Measurements from ENCODE around the gene UBE2L3.
"Not testable (repeated sequence)": the region's sequence is repeated elsewhere in the genome, so short reads cannot be mapped to it uniquely, and the experiment has no call there.

UBE2L3 gene

DNA sequence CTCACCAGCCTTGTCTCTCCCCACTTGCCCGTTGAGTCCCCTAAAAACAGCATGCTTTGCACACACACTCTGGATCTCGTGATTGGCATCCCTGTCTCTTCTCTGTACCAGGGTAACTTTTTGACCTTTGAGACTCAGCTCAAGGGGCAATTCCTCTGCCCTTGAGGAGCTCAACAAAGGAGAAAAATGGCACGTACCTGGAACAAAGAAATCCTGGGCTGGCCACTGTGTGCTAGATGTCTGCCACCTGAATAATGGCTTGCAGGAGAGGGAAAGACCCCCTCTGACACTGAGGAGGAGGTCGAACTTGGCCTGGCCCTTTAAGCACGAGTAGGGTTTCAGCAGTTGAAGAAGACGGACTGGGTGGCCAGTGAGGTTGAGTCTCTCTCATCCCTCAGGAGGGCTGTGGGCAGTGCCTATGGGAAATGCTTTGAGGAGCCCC is 5.8 kb downstream of the UBE2L3 start:
- no peak for DNase-seq

DNA sequence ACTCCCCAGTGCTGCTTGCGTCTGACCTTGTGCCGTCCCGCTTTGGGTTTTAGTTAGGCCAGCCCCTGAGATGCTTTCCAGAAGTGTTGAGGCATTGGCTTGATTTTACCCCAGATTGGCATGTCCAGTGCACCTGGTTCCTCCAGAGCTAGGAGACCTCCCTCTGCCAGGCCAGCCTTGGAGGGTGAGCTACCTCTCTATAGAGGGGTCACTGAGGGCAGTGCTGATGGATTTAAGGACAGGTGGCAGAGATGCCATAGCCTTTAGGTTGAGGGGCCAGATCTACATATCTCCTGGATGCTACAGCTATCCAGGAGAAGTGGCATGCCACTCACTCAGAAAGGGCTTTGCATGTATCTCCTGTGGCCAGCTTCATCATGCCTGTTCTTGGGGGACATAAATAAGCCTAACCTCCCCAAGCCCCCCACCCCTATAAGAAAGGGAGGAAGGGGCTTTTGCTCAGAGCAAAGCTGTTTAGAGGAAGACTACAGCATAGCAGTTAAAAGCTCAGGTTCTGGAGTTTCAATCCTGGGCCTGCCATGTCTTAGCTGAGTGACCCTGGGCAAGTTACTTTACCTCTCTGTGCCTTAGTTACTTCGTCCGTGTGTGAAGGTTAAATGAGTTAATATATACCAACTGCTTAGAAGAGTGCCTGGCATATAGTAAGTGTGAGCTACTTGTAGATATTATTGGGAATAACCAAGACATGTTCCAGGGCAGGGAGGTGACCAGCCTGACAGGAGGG is 6.4 kb downstream of the UBE2L3 start:
- no peak for DNase-seq

DNA sequence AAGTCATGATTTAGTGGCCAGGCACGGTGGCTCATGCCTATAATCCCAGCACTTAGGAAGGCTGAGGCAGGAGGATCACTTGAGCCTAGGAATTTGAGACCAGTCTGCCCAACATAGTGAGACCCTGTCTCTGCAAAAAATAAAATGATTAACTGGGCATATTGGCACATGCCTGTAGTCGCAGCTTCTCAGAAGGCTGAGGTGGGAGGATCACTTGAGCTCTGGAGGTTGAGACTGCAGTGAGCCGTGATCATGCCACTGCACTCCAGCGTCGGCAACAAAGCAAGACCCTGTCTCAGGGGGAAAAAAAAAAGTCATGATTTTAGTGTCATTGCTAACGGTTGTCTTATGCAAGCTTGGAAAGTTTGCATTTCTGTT is 11.9 kb downstream of the UBE2L3 start:
- DNase-seq: no peak

DNA sequence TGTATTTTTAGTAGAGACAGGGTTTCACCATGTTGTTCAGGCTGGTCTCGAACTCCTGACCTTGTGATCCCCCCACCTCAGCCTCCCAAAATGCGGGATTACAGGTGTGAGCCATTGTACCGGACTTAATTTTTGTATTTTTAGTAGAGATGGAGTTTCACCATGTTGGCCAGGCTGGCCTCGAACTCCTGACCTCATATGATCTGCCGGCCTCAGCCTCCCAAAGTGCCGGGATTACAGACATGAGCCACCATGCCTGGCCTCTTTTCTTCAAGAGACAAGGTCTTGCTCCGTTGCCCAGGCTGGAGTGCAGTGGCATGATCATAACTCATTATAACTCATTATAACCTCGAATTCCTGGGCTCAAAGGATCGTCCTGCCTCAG is 13.1 kb downstream of the UBE2L3 start:
- not testable (repeated sequence) for DNase-seq

DNA sequence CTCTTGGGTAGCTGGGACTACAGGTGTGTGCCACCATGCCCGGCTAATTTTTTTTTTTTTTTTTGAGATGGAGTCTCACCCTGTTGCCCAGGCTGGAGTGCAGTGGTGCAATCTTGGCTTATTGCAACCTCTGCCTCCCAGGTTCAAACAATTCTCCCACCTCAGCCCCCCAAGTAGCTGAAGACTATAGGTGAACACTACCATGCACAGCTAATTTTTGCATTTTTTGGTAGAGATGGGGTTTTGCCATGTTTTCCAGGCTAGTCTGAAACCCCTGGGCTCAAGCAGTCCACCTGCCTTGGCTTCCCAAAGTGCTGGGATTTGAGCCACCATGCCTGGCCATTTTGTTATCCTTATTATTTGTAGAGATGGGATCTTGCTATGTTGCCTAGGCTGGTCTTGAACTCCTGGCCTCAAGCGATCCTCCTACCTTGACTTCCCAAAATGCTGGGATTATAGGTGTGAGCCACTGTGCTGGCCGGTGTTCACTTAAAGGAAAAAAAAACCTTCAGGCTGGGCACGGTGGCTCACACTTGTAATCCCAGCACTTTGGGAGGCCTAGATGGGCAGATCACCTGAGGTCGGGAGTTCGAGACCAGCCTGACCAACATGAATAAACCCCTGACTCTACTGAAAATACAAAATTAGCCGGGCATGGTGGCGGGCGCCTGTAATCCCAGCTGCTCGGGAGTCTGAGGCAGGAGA is 13.6 kb downstream of the UBE2L3 start:
- not testable (repeated sequence) for DNase-seq

DNA sequence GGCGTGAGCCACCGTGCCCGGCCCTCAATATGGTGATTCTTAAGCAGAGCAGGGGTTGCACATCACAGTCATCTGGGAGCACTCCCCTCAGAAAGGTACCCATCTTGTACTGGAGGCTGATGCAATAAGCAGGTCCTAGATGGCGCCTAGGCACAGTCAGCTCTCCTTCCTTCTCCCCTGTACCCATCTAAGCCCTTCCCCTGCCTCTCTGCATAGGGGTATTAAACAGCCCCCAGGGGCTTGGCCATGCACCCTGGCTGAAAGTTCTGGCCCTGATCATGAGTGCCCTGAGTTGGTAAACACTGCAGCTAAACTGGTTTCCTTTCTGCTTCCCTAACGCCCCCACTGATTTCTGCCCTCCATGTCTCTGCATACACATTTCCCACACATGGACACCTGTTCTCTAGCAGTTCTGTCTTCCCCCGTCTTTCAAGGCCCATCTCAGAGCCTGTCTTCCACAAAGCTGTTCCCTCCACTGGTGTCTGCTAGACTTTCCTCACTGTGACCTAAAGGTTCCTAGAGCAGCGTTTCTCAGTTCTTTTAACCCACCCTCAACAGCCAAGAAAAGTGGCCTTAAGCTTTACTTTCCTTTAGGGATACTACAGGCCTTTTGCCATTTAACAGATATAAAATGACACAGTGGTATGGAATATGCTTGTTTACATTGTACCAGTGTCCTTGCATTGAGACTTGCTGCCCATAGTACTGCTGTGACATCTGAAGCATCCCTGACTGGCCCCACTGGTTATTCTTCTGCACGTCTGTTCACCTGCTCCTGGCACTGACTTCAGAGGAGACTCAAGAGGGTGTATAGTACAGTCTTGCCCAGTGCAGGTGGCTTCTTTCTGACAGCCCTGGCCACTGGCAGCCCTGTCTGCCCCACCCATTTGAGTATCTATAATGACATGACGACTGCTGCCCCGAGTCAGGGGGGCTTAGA is 15.6 kb downstream of the UBE2L3 start:
- no peak for DNase-seq

DNA sequence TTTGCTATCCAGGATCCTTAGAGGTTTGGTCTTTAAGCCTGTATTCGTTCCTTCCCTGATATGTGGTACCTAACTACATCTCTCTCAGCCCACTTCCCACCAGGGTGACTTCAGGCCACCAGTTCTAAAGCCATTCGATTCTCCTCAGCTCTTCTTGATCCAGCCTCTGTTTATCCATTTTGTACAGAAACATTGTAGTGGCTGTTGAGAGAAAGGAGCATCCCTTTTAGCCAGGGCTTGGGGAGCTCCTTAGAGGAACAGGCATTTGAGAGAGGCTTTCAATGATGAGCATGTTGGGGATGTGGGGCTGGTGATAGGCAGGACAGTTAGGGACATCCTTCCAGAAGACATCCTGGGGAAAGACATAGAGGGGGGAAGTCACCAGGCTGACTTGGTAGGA is 17.9 kb downstream of the UBE2L3 start:
- no peak for DNase-seq

DNA sequence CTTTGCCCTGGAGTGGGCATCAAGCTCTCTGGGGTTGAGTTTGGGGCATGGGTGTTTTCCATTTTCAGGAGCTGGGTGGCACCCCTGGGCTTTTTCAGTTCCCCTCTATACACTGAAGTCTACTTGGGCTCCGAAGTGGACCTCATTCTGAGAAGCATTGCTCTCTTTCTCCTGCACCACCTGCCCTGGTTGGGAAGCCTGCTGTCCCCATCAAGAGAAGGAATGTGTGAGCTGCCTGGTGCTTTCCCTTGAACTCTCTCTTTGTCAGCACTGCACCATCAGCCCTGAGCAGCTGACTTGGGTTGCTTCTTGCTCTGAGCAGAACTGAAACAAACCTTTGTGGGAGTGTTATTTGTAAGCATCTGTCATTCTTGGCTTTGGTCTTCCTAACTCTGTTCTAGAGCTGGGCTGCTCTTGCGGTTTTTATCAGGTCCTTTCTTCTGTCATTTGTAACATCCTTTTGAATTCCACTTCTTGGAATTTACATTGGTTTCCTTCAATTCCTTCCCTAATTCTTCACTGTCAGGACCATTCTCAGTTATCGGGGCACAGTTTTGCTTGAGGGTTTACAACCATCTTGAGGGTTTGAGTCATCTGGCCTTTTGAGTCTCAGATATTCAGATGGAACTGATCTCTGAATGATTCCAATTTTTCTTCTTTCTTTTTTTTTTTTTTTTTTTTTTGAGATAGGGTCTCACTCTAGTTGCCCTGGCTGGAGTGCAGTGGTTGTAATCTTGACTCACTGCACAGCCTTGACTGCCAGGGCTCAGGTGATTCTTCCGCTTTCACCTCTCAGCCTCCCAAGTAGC is 20.5 kb downstream of the UBE2L3 start:
- no peak for DNase-seq

DNA sequence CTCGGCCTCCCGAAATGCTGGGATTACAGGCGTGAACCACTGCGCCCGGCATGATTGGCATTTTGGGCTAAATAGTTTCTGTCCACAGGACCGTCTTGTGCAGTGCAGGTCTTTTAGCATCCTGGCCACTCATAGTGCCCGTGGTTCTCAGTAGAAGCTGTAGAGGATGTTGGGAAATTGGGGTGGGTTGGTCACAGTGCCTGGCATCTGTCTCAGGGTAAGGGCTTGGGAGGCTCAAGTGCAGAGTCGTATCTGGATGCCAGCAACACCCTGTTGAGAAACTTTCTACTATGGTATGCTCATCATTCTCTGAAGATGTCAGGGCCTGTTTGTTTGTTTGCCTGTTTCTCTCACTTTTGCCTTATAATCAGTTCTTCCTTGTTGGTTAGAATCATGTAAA is 21.9 kb downstream of the UBE2L3 start:
- DNase-seq: no peak

DNA sequence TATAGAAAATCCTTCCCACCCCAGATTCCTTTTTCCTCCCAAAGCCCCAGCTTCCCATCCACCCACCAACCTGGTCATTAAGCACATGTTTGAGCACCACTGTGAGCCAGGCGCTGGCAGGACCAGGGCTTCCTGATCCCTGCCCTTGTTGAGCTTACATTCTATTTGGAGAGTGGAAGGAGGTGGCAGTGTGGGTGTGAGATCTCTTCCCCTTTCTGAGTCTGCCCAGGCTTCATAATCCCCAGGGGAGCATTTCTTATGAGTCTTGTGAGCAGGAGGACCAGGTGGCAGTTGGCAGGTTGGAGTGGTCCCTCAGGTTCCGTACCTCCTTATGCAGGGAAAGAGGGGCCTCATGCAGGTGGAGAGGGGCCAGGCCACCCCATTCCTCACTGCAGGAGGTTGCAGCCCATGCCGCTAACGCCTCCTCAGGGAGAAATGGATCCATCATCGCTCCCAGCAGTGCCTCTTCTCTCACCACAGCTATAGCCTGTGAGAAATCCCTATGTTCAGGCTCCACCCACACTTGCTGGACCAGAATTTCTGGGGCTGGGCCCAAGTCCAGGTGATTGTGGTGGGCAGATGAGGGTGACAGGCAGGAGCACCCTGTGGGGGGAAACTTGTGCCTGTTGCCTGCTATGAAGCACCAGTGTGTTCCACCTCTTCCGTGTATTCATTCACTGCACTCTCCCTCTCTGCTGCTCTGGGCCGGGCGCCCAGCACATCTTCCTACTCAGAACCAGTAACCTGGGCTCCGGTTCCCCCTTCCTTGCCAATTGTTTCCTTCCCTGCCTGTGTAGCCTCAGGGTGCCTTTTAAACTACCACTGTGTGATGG is 23.5 kb downstream of the UBE2L3 start:
- DNase-seq: no peak

DNA sequence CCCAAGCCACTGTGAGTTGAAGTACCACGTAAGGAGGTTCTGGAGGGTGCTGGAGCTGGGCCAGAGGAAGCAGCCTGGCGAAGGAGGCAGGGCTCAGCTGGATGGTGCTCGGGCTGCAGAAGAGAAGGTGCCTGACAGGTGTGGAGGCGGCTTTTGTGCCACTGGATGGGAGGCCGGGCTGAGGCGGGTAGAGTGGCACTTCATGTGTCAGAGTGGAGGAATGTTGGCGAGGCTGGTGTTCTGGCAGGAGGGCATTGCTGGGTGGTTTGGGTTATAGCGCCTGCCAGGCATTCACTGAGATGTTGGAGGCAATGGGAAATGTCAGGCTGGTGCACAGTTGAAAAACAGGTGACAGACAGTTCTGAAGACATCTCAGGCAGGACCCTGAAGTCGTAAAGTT is 24.2 kb downstream of the UBE2L3 start:
- no peak for DNase-seq

DNA sequence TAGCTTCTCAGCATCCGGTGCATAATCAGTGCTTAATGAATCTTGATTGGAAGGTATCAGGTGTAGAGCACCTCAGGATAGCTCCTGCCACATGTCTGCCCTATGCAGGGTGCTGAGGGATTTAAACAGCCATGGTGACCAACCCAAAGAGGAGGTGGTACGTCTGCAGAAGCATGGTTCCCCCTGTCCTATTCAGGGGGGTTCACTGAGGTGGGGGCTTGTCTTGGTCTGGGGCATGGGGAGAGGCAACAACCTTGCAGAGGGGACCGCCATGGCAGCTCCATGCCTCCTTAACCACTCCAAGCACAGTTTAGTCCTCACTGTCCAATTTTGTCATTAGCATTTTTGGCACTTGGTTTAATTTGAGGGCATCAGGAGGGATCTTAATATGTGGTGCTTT is 24.9 kb downstream of the UBE2L3 start:
- DNase-seq: no peak

DNA sequence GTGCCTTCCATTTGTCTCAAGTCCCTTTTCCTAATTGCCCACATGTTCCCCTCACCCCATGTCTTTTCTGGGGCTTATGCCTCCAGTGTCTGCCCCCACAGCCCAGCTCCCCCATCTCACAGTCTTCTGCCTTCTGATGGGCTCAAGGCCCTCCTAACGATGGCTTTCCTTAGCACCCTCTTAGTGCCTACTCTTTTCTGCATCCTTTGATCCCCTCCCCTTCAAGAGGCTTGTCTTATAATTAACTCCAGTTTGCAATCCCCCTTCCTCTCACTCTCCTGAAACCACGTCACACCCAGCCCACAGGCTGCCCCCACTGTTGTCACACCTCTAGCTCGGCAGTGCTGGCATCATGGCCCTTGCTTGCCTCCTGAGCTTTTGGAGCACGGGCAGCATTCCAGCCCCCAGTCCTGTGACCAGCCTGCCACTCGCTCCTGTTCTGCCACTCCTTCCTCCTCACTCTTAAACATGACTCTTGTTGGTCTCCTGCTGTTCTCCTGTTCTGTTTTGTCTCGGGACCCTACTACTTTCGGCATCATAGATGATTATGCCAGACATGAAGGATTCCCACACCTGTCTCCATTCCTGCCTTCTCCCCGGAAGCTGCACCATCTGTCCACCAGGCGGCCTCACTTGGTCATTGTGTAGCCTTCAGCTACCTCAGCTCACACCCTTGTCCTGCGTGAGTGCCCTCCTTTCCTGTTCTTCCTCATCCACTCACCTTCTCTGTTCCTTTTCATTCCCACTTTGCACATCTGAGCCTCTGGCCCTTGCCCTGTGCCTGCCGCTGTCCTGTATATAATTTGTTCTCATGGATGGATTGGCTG is 26.1 kb downstream of the UBE2L3 start:
- no peak for DNase-seq

DNA sequence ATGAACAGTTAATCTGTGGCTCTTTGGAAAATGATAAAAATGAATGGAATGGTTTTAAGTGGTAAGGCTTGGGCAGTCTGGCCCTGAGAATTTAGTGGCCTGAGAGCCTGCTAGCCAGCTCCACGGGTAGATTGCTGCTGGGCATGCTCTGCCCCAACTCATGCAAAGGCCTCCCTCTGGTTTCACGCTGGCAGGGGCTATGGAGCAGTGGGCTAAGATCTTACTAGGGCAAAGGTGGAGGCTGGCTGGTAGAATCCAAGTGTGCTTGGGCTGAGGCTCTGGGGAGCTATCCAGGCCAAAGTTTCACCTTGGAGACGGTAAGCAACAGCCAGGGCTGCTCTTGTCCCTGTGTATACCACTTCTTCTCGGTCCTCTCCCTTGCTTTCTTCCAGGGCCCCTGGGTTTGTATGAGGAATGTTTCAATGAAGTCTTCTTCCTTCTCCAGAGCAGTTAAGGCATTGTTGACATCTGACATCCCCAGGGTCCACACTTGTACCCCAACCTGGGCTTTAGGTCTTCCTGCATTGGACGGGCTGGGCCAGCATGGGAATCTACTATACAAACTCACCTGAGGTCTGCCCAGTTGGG is 27.4 kb downstream of the UBE2L3 start:
- DNase-seq: no peak

DNA sequence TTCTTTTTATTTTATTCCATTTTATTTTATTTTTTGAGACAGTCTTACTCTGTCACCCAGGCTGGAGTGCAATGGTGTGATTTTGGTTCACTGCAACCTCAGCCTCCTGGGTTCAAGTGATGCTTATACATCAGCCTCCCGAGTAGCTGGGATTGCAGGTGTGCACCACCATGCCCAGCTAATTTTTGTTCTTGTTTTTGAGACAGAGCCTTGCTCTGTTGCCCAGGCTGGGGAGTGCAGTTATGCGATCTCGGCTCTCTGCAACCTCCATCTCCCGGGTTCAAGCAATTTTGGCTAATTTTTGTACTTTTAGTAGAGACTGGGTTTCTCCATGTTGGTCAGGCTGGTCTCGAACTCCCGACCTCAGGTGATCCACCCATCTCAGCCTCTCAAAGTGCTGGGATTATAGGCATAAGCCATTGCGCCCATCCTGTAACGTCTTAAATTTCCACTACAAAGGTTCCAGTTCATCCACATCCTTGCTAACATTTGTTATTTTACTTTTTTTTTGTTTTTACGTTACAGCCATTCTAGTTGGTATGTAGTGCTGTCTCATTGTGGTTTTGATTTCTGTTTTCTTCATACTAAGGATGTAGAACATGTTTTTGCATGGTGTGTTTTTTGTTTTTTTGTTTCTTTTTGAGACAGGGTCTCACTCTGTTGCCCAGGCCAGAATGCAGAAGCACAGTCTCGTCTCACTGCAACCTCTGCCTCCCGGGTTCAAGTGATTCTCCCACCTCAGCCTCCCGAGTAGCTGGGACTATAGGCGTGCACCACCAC is 29.0 kb downstream of the UBE2L3 start:
- DNase-seq: not testable (repeated sequence)

DNA sequence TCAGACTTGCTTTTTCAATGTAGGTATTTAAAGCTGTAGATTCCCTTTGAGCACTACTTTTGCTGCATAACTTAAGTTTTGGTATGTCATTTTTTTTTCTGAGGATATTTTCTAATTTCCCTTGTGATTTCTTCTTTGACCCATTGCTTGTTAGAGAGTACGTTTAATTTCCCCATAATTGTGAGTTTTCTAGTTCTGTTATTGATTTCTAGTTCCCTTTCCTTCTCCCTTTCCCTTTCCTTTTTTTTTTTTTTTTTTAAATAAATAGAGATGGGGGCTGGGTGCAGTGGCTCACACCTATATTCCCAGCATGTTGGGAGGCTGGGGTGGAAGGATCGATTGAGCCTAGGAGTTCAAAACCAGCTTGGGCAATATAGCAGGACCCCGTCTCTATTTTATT is 30.8 kb downstream of the UBE2L3 start:
- DNase-seq: no peak

DNA sequence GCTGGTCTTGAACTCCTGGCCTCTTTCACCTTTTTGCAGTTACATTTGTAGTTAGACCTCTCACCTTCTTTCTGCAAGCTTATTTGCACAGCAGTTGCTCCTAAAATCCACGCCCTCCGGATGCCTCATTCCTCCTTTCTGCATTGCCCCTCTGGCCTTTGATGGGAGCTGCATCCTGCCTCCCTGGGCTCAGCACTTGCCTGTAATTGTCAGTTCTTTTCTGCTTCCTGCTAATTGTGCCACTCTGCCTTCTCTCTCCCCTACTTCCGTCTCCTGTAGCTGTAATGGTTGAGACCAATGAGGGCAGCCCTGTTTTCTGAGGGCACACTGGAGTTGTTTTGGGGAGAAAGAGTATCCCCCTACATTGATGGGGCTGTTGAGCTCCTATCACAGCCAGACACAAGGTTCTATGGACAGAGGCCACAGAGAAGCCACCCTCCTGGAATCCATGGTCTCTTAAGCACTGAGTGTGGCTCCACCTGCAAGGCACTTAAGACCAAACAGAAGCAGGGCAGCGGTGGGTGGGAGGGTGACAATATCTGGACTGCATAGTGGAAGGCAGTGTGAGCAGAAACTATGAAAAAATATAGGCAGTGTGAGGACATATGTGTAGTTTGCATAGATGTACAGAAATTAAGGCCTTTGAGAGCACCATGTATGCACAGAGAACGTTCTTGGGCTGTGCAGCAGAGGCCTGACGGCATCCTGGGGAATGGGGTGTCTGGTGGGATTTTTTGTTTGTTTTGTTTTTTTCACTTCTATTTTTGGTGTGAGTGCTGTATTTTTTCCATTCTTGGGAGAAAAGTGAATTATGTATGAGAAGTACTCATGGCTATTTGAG is 31.8 kb downstream of the UBE2L3 start:
- DNase-seq: no peak

DNA sequence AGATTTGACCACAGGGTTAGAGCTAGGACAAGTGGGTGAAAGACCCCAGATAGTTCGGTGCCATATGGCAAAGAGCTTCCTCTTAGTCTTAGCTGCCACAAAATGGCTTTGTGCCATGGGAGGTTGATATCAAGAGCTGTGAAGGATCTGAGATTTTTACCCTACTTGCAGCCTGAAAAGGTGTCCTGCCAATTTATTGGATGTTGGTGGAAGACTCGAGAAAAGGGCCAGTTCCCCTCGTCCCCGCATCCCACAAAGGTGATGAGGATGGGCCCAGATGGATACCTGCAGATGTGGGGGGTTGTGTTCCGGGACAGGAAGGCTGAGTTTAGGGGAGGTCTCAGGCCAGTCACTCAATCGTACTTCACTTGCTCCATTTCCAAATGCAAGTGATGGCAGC is 35.1 kb downstream of the UBE2L3 start:
- no peak for DNase-seq

DNA sequence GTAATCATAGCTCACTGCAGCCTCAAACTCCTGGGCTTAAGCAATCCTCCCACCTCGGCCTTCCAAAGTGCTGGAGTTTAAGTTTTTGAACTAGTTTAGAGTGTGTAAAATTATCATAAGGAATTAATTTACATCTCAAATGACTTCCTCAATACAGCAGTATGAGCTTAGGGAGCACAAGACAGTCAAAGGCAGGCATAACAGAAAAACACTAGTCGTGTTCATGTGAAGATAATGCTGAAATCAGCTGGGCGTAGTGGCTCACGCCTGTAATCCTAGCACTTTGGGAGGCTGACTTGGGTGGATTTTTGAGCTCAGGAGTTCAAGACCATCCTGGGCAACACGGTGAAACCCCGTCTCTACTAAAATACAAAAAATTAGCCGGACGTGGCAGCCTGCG is 36.5 kb downstream of the UBE2L3 start:
- DNase-seq: no peak
